ENCODE results near the gene SLPI.

Gene SLPI

DNA sequence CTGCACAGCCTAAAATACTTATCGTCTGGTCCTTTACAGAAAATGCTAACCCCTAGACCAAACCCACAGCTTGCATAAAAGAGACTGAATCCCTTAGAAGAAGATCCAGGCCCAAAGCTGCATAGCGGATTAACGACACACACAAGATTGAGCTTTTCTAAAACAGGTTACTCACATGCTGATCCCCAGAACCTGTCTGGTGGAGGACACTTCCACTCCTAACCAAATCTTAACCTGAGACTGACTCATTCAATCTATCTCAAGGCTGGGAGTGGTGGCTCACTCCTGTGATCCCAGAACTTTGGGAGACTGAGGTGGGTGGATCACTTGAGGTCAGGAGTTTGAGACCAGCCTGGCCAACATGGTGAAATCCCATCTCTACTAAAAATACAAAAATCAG lies 2.8 kb upstream of the SLPI start:
- Histone ChIP-seq H3K9me3 (ENCODE audit: low read length) (no peaks in the 10 kb centered on the region), H3K9me2 (ENCODE audit: low read depth, low read length) (no peaks in the 10 kb centered on the region), H3K27me3 (ENCODE audit: insufficient read depth, low read length) (0 out of 2 replicates have a peak, but pooled peaks cover 2% of the 10 kb centered on the region), H2AFZ (ENCODE audit: low read length) (no peak overlapping the region), H3K4me1 (ENCODE audit: insufficient read depth, low read length, severe bottlenecking) (no peaks in the 10 kb centered on the region), H3K4me2 (ENCODE audit: low read length) (no peak overlapping the region), H3F3A (ENCODE audit: insufficient read depth, low read length) (no peaks in the 10 kb centered on the region), H3K27ac (ENCODE audit: low read depth, low read length, poor library complexity, severe bottlenecking) (no peak overlapping the region), H4K20me1 (ENCODE audit: insufficient read depth, low read length) (no peaks in the 10 kb centered on the region), H3K9ac (ENCODE audit: low read length) (no peak overlapping the region), H3K79me2 (ENCODE audit: insufficient read depth, low read length) (no peaks in the 10 kb centered on the region), H3K36me3 (ENCODE audit: insufficient read depth, low read length) (no peaks in the 10 kb centered on the region), H3K4me3 (ENCODE audit: low read depth, low read length, poor library complexity, severe bottlenecking) (no peak overlapping the region)
- no peak for TF ChIP-seq EZH2 (IDR thresholded peaks at IDR 0.05; ENCODE audit: borderline replicate concordance, low read length)
- TF ChIP-seq, protein P1, sequence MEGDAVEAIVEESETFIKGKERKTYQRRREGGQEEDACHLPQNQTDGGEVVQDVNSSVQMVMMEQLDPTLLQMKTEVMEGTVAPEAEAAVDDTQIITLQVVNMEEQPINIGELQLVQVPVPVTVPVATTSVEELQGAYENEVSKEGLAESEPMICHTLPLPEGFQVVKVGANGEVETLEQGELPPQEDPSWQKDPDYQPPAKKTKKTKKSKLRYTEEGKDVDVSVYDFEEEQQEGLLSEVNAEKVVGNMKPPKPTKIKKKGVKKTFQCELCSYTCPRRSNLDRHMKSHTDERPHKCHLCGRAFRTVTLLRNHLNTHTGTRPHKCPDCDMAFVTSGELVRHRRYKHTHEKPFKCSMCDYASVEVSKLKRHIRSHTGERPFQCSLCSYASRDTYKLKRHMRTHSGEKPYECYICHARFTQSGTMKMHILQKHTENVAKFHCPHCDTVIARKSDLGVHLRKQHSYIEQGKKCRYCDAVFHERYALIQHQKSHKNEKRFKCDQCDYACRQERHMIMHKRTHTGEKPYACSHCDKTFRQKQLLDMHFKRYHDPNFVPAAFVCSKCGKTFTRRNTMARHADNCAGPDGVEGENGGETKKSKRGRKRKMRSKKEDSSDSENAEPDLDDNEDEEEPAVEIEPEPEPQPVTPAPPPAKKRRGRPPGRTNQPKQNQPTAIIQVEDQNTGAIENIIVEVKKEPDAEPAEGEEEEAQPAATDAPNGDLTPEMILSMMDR (IDR thresholded peaks at IDR 0.05; ENCODE audit: low read length), result no peak

DNA sequence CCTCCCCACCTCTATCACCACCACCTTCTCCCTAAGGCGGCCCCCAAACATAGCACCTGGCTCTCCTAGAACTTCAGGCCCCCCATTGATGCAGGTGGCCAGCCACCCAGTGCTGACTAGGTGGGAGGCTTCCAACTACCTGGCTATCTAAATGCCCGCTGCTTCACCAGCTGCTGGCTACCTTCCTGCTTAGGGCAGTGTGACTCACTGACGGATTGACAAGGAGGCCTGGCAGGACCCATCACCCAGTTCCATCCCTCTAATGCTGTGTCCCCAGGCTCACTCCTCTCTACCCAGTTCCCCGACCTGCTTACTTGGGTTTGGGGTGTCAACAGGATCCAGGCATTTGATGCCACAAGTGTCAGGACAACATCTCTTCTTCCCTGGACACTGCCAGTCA lies 1.1 kb downstream of the SLPI start:
- no peak overlapping the region for H2AFZ ChIP-seq (ENCODE audit: low read length)
- no peaks in the 10 kb centered on the region for H3K9me3 ChIP-seq (ENCODE audit: low read length)
- no peak overlapping the region for H3K4me2 ChIP-seq (ENCODE audit: low read length)
- no peak overlapping the region for H3K4me3 ChIP-seq (ENCODE audit: low read depth, low read length, poor library complexity, severe bottlenecking)
- no peaks in the 10 kb centered on the region for H3K79me2 ChIP-seq (ENCODE audit: insufficient read depth, low read length)
- TF ChIP-seq, protein P1 (IDR thresholded peaks at IDR 0.05; ENCODE audit: low read length), result no peak
- TF ChIP-seq EZH2 (IDR thresholded peaks at IDR 0.05; ENCODE audit: borderline replicate concordance, low read length), result no peak
- H3K27ac ChIP-seq (ENCODE audit: low read depth, low read length, poor library complexity, severe bottlenecking), result no peak overlapping the region
- no peaks in the 10 kb centered on the region for H3K27me3 ChIP-seq (ENCODE audit: insufficient read depth, low read length)
- H3K36me3 ChIP-seq (ENCODE audit: insufficient read depth, low read length), result no peaks in the 10 kb centered on the region
- no peaks in the 10 kb centered on the region for H3K4me1 ChIP-seq (ENCODE audit: insufficient read depth, low read length, severe bottlenecking)
- no peaks in the 10 kb centered on the region for H3F3A ChIP-seq (ENCODE audit: insufficient read depth, low read length)
- no peaks in the 10 kb centered on the region for H3K9me2 ChIP-seq (ENCODE audit: low read depth, low read length)
- H4K20me1 ChIP-seq (ENCODE audit: insufficient read depth, low read length), result no peaks in the 10 kb centered on the region
- no peak overlapping the region for H3K9ac ChIP-seq (ENCODE audit: low read length)

DNA sequence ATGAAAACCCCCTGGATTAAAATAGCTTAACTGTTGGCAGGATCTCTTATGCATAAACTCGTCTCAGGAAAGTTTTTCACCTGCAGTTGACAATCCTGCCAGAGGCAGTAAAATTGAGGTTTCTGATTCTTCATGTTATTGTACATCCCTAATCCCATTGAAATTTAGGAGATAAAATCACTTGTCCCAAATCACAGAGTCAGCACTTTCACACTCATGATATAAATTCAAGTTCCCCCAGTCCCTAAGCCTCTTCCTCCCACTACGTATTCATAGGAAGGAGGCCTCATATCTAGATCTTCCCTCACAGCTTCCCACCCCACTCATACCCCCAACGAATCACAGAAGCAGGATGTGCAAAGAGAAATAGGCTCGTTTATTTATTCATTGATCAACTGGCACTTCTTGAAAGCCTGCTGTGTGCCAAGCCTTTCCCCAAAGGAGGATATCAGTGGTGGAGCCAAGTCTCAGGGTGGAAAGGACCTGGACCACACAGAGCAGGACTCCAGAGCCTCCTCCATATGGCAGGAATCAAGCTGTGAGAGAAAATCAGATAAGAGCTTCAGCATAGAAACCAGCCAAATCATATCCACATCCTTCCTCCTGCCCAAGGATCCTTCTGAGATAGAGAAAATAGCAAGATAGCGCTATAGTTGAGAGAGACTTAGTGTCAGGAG lies 2.3 kb downstream of the SLPI start:
- Histone ChIP-seq H3K4me2 (ENCODE audit: low read length) (no peak overlapping the region), H4K20me1 (ENCODE audit: insufficient read depth, low read length) (no peaks in the 10 kb centered on the region)

More for the DNA sequence above, 2.3 kb downstream of the SLPI start:
- no peaks in the 10 kb centered on the region for H3K9me2 ChIP-seq (ENCODE audit: low read depth, low read length)
- no peaks in the 10 kb centered on the region for H3F3A ChIP-seq (ENCODE audit: insufficient read depth, low read length)
- H3K79me2 ChIP-seq (ENCODE audit: insufficient read depth, low read length), result no peaks in the 10 kb centered on the region
- no peak for TF ChIP-seq EZH2 (IDR thresholded peaks at IDR 0.05; ENCODE audit: borderline replicate concordance, low read length)
- TF ChIP-seq, protein P1 (IDR thresholded peaks at IDR 0.05; ENCODE audit: low read length), result no peak
- H3K9me3 ChIP-seq (ENCODE audit: low read length), result no peaks in the 10 kb centered on the region
- no peaks in the 10 kb centered on the region for H3K4me1 ChIP-seq (ENCODE audit: insufficient read depth, low read length, severe bottlenecking)
- no peak overlapping the region for H2AFZ ChIP-seq (ENCODE audit: low read length)
- no peaks in the 10 kb centered on the region for H3K36me3 ChIP-seq (ENCODE audit: insufficient read depth, low read length)
- no peak overlapping the region for H3K4me3 ChIP-seq (ENCODE audit: low read depth, low read length, poor library complexity, severe bottlenecking)
- no peaks in the 10 kb centered on the region for H3K27me3 ChIP-seq (ENCODE audit: insufficient read depth, low read length)
- no peak overlapping the region for H3K9ac ChIP-seq (ENCODE audit: low read length)
- no peak overlapping the region for H3K27ac ChIP-seq (ENCODE audit: low read depth, low read length, poor library complexity, severe bottlenecking)

Measured in OCI-LY1 (cell line).